ENCODE measurements around the gene IL11RA. TPM values are rescaled to one million over a fixed set of nuclear protein-coding genes. Genes with fewer than 3 reads are reported as not detected.

The IL11RA gene
- total RNA-seq, 6 experiments from 2014 or later, result 9.7 to 21.5 (median 14.7) TPM

- Histone ChIP-seq H3K36me3 (peaks cover 0 to 17% (median 9%) of the 10 kb centered on the region in 4 donors), H3K4me1 (peaks cover 0 to 46% (median 20%) of the 10 kb centered on the region in 4 donors), H3K9me3 (no peaks in the 10 kb centered on the region), H3K27me3 (no peaks in the 10 kb centered on the region), H3K4me3 (peak overlapping the region; percentile 14 to 59 (median 23)), H3K27ac (peak overlapping the region; percentile 18 to 77 (median 45))
- WGBS (ENCODE audit: insufficient coverage, low coverage, low lambda C conversion rate, missing lambda C conversion rate), result 19% methylated on average over 3 of the region's 4 CpGs
- DNase-seq (peak in 2 of 3 donors; percentile 69 to 82), ATAC-seq (peak; percentile 2 to 24 (median 16))
- TF ChIP-seq POLR2A (IDR thresholded peaks at IDR 0.05) (no peak), CTCF (IDR thresholded peaks at IDR 0.05) (no peak)
- intact Hi-C loops (cut with DNase I), result no loop called here
Measured at GRCh38 chr9:34651321-34651720, 664 bp upstream of the IL11RA start.

- ATAC-seq, result no peak
- Histone ChIP-seq H3K27ac (peak overlapping the region; percentile 18 to 77 (median 45)), H3K27me3 (no peaks in the 10 kb centered on the region), H3K4me1 (peaks cover 0 to 46% (median 20%) of the 10 kb centered on the region in 4 donors), H3K9me3 (no peaks in the 10 kb centered on the region), H3K4me3 (peak overlapping the region in 2 of 3 donors; percentile 14 to 23), H3K36me3 (peaks cover 0 to 17% (median 9%) of the 10 kb centered on the region in 4 donors)
- DNase-seq, result no peak
- TF ChIP-seq CTCF (IDR thresholded peaks at IDR 0.05), result no peak
- WGBS (ENCODE audit: insufficient coverage, low coverage, low lambda C conversion rate, missing lambda C conversion rate), result 23% methylated on average over 4 of the region's 5 CpGs
- intact Hi-C loops (cut with DNase I), result no loop called here
Measured at GRCh38 chr9:34652602-34653000, 616 bp downstream of the IL11RA start.

- 55% methylated on average over 10 of the region's 11 CpGs for WGBS (ENCODE audit: insufficient coverage, low coverage, low lambda C conversion rate, missing lambda C conversion rate)
- Histone ChIP-seq H3K27ac (peak overlapping the region in 1 of 3 donors; percentile 18), H3K36me3 (peaks cover 0 to 15% (median 7%) of the 10 kb centered on the region in 4 donors), H3K4me3 (no peak overlapping the region), H3K9me3 (no peaks in the 10 kb centered on the region), H3K27me3 (no peaks in the 10 kb centered on the region), H3K4me1 (peaks cover 0 to 39% (median 17%) of the 10 kb centered on the region in 4 donors)
- intact Hi-C loops (cut with DNase I), result no loop called here
- ATAC-seq (no peak), DNase-seq (no peak)
- no peak for TF ChIP-seq CTCF (IDR thresholded peaks at IDR 0.05)
- no peak for TF ChIP-seq POLR2A (IDR thresholded peaks at IDR 0.05)
Measured at GRCh38 chr9:34653151-34654072, 1.4 kb downstream of the IL11RA start.

- ATAC-seq (no peak), DNase-seq (peak in 1 of 3 donors; percentile 73)
- no peak overlapping the region for H3K4me3 ChIP-seq
- no peaks in the 10 kb centered on the region for H3K27me3 ChIP-seq
- H3K4me1 ChIP-seq, result peaks cover 0 to 28% (median 14%) of the 10 kb centered on the region in 4 donors
- H3K27ac ChIP-seq, result no peak overlapping the region
- intact Hi-C loops (cut with DNase I), result no loop called here
- peaks cover 0 to 4% (median 2%) of the 10 kb centered on the region in 4 donors for H3K36me3 ChIP-seq
- 40% methylated on average over 5 of the region's 11 CpGs for whole genome bisulfite sequencing (ENCODE audit: insufficient coverage, low coverage, low lambda C conversion rate, missing lambda C conversion rate)
- TF ChIP-seq POLR2A (IDR thresholded peaks at IDR 0.05) (no peak), CTCF (IDR thresholded peaks at IDR 0.05) (no peak)
- no peaks in the 10 kb centered on the region for H3K9me3 ChIP-seq
Measured at GRCh38 chr9:34654323-34655051, 2.5 kb downstream of the IL11RA start.

Measured in right lobe of liver (tissue), 6 donors.